ENCODE results near the gene TCEANC2.
"Not testable (repeated sequence)": the region's sequence is repeated elsewhere in the genome, so short reads cannot be mapped to it uniquely, and the experiment has no call there.

TCEANC2 gene

GRCh38 chr1:54084794-54085193, 31.4 kb downstream of the TCEANC2 start:
- Histone ChIP-seq H3K4me1 (no peaks in the 10 kb centered on the region), H3K4me3 (ENCODE audit: low read depth, low read length) (no peak overlapping the region), H3K9me3 (ENCODE audit: control insufficient read depth, low read length) (no peaks in the 10 kb centered on the region), H3K27ac (no peak overlapping the region), H3K27me3 (ENCODE audit: control insufficient read depth, insufficient read depth, low read length) (no peaks in the 10 kb centered on the region), H3K79me2 (no peaks in the 10 kb centered on the region), H3K36me3 (ENCODE audit: control insufficient read depth, insufficient read depth, low read length) (no peaks in the 10 kb centered on the region), H2AFZ (no peak overlapping the region), H3K4me2 (ENCODE audit: low read length) (no peak overlapping the region), H3K9ac (no peak overlapping the region)
- no peak for TF ChIP-seq CTCF (IDR thresholded peaks at IDR 0.05)

DNA sequence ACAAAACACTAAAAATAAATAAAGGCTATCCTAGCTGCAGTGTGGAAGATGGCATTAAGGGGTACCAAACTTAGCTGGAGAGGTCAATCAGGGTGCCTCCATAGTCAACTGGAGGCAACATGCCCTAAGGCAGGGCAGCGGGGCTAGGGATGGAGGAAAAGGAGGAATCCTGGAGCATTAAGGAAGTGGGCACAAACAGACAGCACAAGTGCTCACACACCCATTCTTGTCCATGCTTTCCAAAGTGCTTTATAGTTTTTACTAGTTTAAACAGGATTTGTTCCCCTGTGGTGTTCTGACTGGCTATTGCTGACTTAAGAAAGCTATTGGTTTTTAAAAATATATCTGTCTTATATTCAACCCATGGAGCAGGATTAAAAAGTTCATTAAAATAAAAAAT, 33.3 kb downstream of the TCEANC2 start:
- H3K4me2 ChIP-seq (ENCODE audit: low read length) = no peak overlapping the region
- no peak overlapping the region for H3K27ac ChIP-seq
- no peaks in the 10 kb centered on the region for H3K9me3 ChIP-seq (ENCODE audit: control insufficient read depth, low read length)
- H3K27me3 ChIP-seq (ENCODE audit: control insufficient read depth, insufficient read depth, low read length) = no peaks in the 10 kb centered on the region
- no peaks in the 10 kb centered on the region for H3K79me2 ChIP-seq
- no peak overlapping the region for H3K4me3 ChIP-seq (ENCODE audit: low read depth, low read length)
- no peak for TF ChIP-seq CTCF (IDR thresholded peaks at IDR 0.05)
- H2AFZ ChIP-seq = no peak overlapping the region
- H3K4me1 ChIP-seq = no peaks in the 10 kb centered on the region
- no peak overlapping the region for H3K9ac ChIP-seq
- no peaks in the 10 kb centered on the region for H3K36me3 ChIP-seq (ENCODE audit: control insufficient read depth, insufficient read depth, low read length)

DNA sequence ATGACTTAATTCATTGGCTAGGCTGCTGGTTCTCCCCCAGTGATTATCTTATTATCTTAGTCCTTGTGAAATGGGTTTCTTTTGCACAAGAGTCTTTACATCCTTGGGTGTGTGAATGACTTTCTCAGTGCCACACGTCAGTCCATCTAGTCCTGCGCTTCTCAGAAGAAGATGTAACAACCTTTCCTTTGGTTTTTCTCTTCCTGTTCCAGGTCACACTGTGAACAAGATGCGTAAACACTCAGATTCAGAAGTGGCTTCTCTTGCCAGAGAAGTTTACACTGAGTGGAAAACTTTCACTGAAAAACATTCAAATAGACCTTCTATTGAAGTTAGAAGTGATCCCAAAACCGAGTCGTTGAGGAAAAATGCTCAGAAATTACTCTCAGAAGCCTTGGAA, 35.0 kb downstream of the TCEANC2 start:
- H3K27ac ChIP-seq = no peak overlapping the region

GRCh38 chr1:54091666-54092065, 38.3 kb downstream of the TCEANC2 start:
- Histone ChIP-seq H3K4me2 (ENCODE audit: low read length) (no peak overlapping the region), H2AFZ (no peak overlapping the region), H3K9me3 (ENCODE audit: control insufficient read depth, low read length) (no peaks in the 10 kb centered on the region), H3K27ac (no peak overlapping the region), H3K27me3 (ENCODE audit: control insufficient read depth, insufficient read depth, low read length) (no peaks in the 10 kb centered on the region), H3K4me1 (no peaks in the 10 kb centered on the region), H3K9ac (no peak overlapping the region), H3K4me3 (ENCODE audit: low read depth, low read length) (no peak overlapping the region), H3K36me3 (ENCODE audit: control insufficient read depth, insufficient read depth, low read length) (no peaks in the 10 kb centered on the region), H3K79me2 (no peaks in the 10 kb centered on the region)
- TF ChIP-seq CTCF (IDR thresholded peaks at IDR 0.05) = no peak

More for the DNA sequence above, 35.0 kb downstream of the TCEANC2 start:
- Histone ChIP-seq H3K9ac (no peak overlapping the region), H3K4me1 (no peaks in the 10 kb centered on the region), H3K9me3 (ENCODE audit: control insufficient read depth, low read length) (no peaks in the 10 kb centered on the region), H3K4me2 (ENCODE audit: low read length) (no peak overlapping the region), H3K79me2 (no peaks in the 10 kb centered on the region), H3K4me3 (ENCODE audit: low read depth, low read length) (no peak overlapping the region), H2AFZ (no peak overlapping the region), H3K36me3 (ENCODE audit: control insufficient read depth, insufficient read depth, low read length) (no peaks in the 10 kb centered on the region), H3K27me3 (ENCODE audit: control insufficient read depth, insufficient read depth, low read length) (no peaks in the 10 kb centered on the region)
- TF ChIP-seq CTCF (IDR thresholded peaks at IDR 0.05) = no peak

DNA sequence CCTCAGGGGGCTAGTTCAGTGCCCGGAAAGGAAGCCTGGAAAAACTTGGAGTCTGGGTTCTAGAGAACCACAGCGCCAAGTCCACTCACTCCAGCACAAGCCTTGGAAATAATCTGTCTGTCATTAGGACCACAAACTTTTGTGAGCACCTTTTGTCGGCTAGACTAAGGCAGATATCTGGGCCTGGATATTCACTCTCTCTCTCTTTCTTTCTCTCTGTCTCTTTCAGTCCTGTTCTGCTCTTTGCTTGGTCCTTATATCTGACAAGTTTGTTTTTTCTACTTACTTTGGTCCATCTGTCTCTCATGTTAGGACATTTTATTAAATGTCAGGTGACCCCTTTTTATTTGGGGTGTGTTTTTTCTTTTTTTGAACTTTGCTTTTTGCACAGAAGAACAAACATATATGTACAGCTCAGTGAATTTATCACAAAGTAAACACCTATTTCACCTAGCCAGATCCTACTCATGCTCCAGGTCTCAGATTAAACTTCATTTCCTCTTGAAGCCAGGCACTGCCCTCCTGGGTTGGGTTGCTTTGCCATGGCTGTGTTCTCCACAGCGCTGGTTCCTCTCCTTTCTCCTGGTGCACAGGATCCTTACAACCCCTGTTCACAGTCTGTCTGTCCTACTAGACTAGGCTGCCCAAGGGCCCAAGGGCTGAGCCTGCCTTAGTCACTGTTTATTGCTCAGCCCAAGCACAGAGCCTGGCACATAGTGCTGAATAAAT, 40.8 kb downstream of the TCEANC2 start:
- no peak overlapping the region for H2AFZ ChIP-seq
- H3K9me3 ChIP-seq (ENCODE audit: control insufficient read depth, low read length) = no peaks in the 10 kb centered on the region
- H3K36me3 ChIP-seq (ENCODE audit: control insufficient read depth, insufficient read depth, low read length) = no peaks in the 10 kb centered on the region
- no peak overlapping the region for H3K27ac ChIP-seq
- no peaks in the 10 kb centered on the region for H3K4me1 ChIP-seq
- no peaks in the 10 kb centered on the region for H3K79me2 ChIP-seq
- H3K9ac ChIP-seq = no peak overlapping the region
- no peak overlapping the region for H3K4me2 ChIP-seq (ENCODE audit: low read length)
- TF ChIP-seq CTCF (IDR thresholded peaks at IDR 0.05) = no peak
- H3K27me3 ChIP-seq (ENCODE audit: control insufficient read depth, insufficient read depth, low read length) = no peaks in the 10 kb centered on the region
- H3K4me3 ChIP-seq (ENCODE audit: low read depth, low read length) = no peak overlapping the region

DNA sequence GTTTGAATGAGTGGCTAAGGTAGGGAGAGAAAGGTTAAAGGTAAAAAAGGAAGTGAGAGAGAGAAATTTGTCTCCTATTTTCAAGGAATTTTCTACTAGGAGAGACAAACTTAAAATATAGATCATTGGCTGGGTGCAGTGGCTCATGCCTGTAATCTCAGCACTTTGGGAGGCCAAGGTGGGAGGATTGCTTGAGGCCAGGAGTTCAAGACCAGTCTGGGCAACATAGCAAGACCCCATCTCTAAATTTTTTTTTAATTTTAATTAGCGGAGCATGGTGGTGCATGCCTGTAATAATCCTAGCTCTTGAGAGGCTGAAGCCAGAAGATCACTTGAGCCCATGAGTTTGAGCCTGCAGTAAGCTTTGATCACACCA, 41.3 kb downstream of the TCEANC2 start:
- H3K4me1 ChIP-seq; H3K27me3 ChIP-seq (ENCODE audit: control insufficient read depth, insufficient read depth, low read length); H3K79me2 ChIP-seq; H2AFZ ChIP-seq; H3K4me2 ChIP-seq (ENCODE audit: low read length); H3K9ac ChIP-seq; H3K36me3 ChIP-seq (ENCODE audit: control insufficient read depth, insufficient read depth, low read length); H3K4me3 ChIP-seq (ENCODE audit: low read depth, low read length); H3K9me3 ChIP-seq (ENCODE audit: control insufficient read depth, low read length); H3K27ac ChIP-seq: not testable (repeated sequence)
